ENCODE results near the gene CHN1. TPM values are rescaled to one million over a fixed set of nuclear protein-coding genes. Genes with fewer than 3 reads are reported as not detected.

CHN1 gene
- total RNA-seq, 6 donors from 2014 or later = 7.2 to 27.1 (median 11.0) TPM

GRCh38 chr2:174877301-174877700, 127.9 kb downstream of the CHN1 start:
- Histone ChIP-seq H3K36me3 (no peaks in the 10 kb centered on the region), H3K27ac (no peak overlapping the region), H3K4me3 (no peak overlapping the region), H3K4me1 (no peaks in the 10 kb centered on the region), H3K27me3 (no peaks in the 10 kb centered on the region), H3K9me3 (no peaks in the 10 kb centered on the region)
- no peak for DNase-seq
- TF ChIP-seq POLR2A (IDR thresholded peaks at IDR 0.05) = no peak
- TF ChIP-seq POLR2AphosphoS5 (IDR thresholded peaks at IDR 0.05) = no peak
- no peak for TF ChIP-seq CTCF (IDR thresholded peaks at IDR 0.05)
- no peak for TF ChIP-seq EP300 (IDR thresholded peaks at IDR 0.05)
- ATAC-seq (ENCODE audit: low FRiP score in 2 of 2) = no peak
- 81 to 94% methylated on average over 1 of the region's 1 CpG for WGBS, 2 donors

GRCh38 chr2:174874085-174874484, 131.1 kb downstream of the CHN1 start:
- no peaks in the 10 kb centered on the region for H3K36me3 ChIP-seq
- TF ChIP-seq POLR2A (IDR thresholded peaks at IDR 0.05) = no peak
- no peak for TF ChIP-seq POLR2AphosphoS5 (IDR thresholded peaks at IDR 0.05)
- no peak for TF ChIP-seq EP300 (IDR thresholded peaks at IDR 0.05)
- TF ChIP-seq CTCF (IDR thresholded peaks at IDR 0.05) = no peak
- no peaks in the 10 kb centered on the region for H3K27me3 ChIP-seq
- no peak overlapping the region for H3K27ac ChIP-seq
- DNase-seq = no peak
- ATAC-seq (ENCODE audit: low FRiP score in 2 of 2) = no peak
- WGBS, 2 donors = 37 to 83% methylated on average over 1 of the region's 1 CpG
- no peak overlapping the region for H3K4me3 ChIP-seq
- no peaks in the 10 kb centered on the region for H3K4me1 ChIP-seq
- H3K9me3 ChIP-seq = no peaks in the 10 kb centered on the region

- Histone ChIP-seq H3K27me3 (no peaks in the 10 kb centered on the region), H3K4me1 (no peaks in the 10 kb centered on the region), H3K9me3 (no peaks in the 10 kb centered on the region), H3K4me3 (no peak overlapping the region), H3K27ac (no peak overlapping the region), H3K36me3 (no peaks in the 10 kb centered on the region)
- ATAC-seq (ENCODE audit: low FRiP score in 2 of 2) = no peak
- DNase-seq = no peak
- TF ChIP-seq CTCF (IDR thresholded peaks at IDR 0.05) (no peak), POLR2AphosphoS5 (IDR thresholded peaks at IDR 0.05) (no peak), EP300 (IDR thresholded peaks at IDR 0.05) (no peak), POLR2A (IDR thresholded peaks at IDR 0.05) (no peak)
Observed at GRCh38 chr2:174873471-174873870, 131.7 kb downstream of the CHN1 start.

- 61 to 76% methylated on average over 1 of the region's 1 CpG for WGBS, 2 donors
Observed at GRCh38 chr2:174870787-174871186, 134.4 kb downstream of the CHN1 start.

More at GRCh38 chr2:174870787-174871186, 134.4 kb downstream of the CHN1 start:
- Histone ChIP-seq H3K36me3 (no peaks in the 10 kb centered on the region), H3K27me3 (no peaks in the 10 kb centered on the region), H3K9me3 (no peaks in the 10 kb centered on the region), H3K27ac (no peak overlapping the region), H3K4me3 (no peak overlapping the region), H3K4me1 (no peaks in the 10 kb centered on the region)
- no peak for DNase-seq
- TF ChIP-seq POLR2A (IDR thresholded peaks at IDR 0.05) (no peak), CTCF (IDR thresholded peaks at IDR 0.05) (no peak), EP300 (IDR thresholded peaks at IDR 0.05) (no peak), POLR2AphosphoS5 (IDR thresholded peaks at IDR 0.05) (no peak)
- no peak for ATAC-seq (ENCODE audit: low FRiP score in 2 of 2)

Data from upper lobe of left lung (tissue), 6 donors.